ENCODE data around the gene ATAD1.
"Not testable (repeated sequence)": the region's sequence is repeated elsewhere in the genome, so short reads cannot be mapped to it uniquely, and the experiment has no call there.

GRCh38 chr10:87748244-87748643 lies 69.8 kb downstream of the ATAD1 start:
- not testable (repeated sequence) for TF ChIP-seq CTCF (conservative IDR thresholded peaks at IDR 0.05; ENCODE audit: low read depth, low read length); EZH2 (IDR thresholded peaks at IDR 0.05; ENCODE audit: borderline replicate concordance, low read depth, low read length, poor library complexity, severe bottlenecking)
